Glutamatergic neuron (in vitro differentiated cells): ENCODE results near the gene GRB10. TPM values are rescaled to one million over a fixed set of nuclear protein-coding genes. Genes with fewer than 3 reads are reported as not detected.

ENCODE experiments used
- DNase-seq: peaks from one replicate; pipeline ENCODE4 v3.0.0; 2022
- H3K27ac Mint-ChIP-seq: one replicate; pipeline ENCODE4 v1.8.0; 2020; ENCODE audit warnings: mild to moderate bottlenecking, mixed read lengths, inconsistent platforms; ENCODE audit not compliant: unreplicated experiment
- H3K27me3 Mint-ChIP-seq: one replicate; pipeline ENCODE4 v1.8.0; 2020; ENCODE audit warnings: mild to moderate bottlenecking, moderate library complexity, mixed read lengths, inconsistent platforms; ENCODE audit not compliant: unreplicated experiment
- H3K36me3 Mint-ChIP-seq: one replicate; pipeline ENCODE4 v1.8.0; 2020; ENCODE audit warnings: mild to moderate bottlenecking, mixed read lengths, inconsistent platforms; ENCODE audit not compliant: unreplicated experiment
- H3K4me1 Mint-ChIP-seq: one replicate; pipeline ENCODE4 v1.8.0; 2020; ENCODE audit warnings: mild to moderate bottlenecking, low read depth, mixed read lengths, inconsistent platforms; ENCODE audit not compliant: unreplicated experiment
- H3K4me3 Mint-ChIP-seq: one replicate; pipeline ENCODE4 v1.8.0; 2020; ENCODE audit warnings: mild to moderate bottlenecking, mixed read lengths, inconsistent platforms; ENCODE audit not compliant: unreplicated experiment
- H3K9me3 Mint-ChIP-seq: one replicate; pipeline ENCODE4 v1.8.0; 2020; ENCODE audit warnings: mild to moderate bottlenecking, moderate library complexity, mixed read lengths, inconsistent platforms; ENCODE audit not compliant: unreplicated experiment
- CTCF ChIP-seq: fragments of 200-600 bp; sonication (generic); IDR thresholded peaks from one replicate; pipeline ENCODE4 v1.5.0; 2021; ENCODE audit not compliant: partially characterized antibody, unreplicated experiment
- total RNA-seq: library from RNA; stranded (reverse); fragmentation: NEBNext Ultra II Directional; extraction: Animal tissue kit (Norgen Biotek cat#: 25700); gene quantifications from one replicate; pipeline ENCODE4 v1.2.1, GENCODE V29; 2021; ENCODE audit not compliant: unreplicated experiment

The GRB10 gene
- total RNA-seq, 1 donor from 2014 or later: 182 TPM

- Mint-ChIP-seq H3K4me3 (no peak overlapping the region), H3K27ac (no peak overlapping the region), H3K36me3 (peaks cover 13% of the 10 kb centered on the region), H3K4me1 (peaks cover 7% of the 10 kb centered on the region), H3K9me3 (peaks cover 5% of the 10 kb centered on the region), H3K27me3 (peaks cover 6% of the 10 kb centered on the region)
- TF ChIP-seq CTCF: no peak
- no peak for DNase-seq
Observed at GRCh38 chr7:50651271-50651989, 131.3 kb downstream of the GRB10 start.

- Mint-ChIP-seq H3K4me1 (peaks cover 12% of the 10 kb centered on the region), H3K27ac (no peak overlapping the region), H3K36me3 (peaks cover 13% of the 10 kb centered on the region), H3K27me3 (peaks cover 6% of the 10 kb centered on the region), H3K9me3 (peaks cover 5% of the 10 kb centered on the region), H3K4me3 (no peak overlapping the region)
- no peak for TF ChIP-seq CTCF
- DNase-seq: no peak
Observed at GRCh38 chr7:50650057-50650664, 132.5 kb downstream of the GRB10 start.

GRCh38 chr7:50649259-50649885, 133.3 kb downstream of the GRB10 start:
- TF ChIP-seq CTCF: no peak
- Mint-ChIP-seq H3K27me3 (peaks cover 6% of the 10 kb centered on the region), H3K9me3 (peaks cover 5% of the 10 kb centered on the region), H3K4me3 (no peak overlapping the region), H3K36me3 (peaks cover 13% of the 10 kb centered on the region), H3K4me1 (peaks cover 14% of the 10 kb centered on the region), H3K27ac (no peak overlapping the region)
- no peak for DNase-seq

GRCh38 chr7:50648570-50649169, 134.0 kb downstream of the GRB10 start:
- peaks cover 13% of the 10 kb centered on the region for H3K36me3 Mint-ChIP-seq
- H3K9me3 Mint-ChIP-seq: peaks cover 5% of the 10 kb centered on the region
- H3K4me3 Mint-ChIP-seq: no peak overlapping the region
- H3K27ac Mint-ChIP-seq: no peak overlapping the region
- TF ChIP-seq CTCF: no peak
- peaks cover 12% of the 10 kb centered on the region for H3K4me1 Mint-ChIP-seq
- peaks cover 4% of the 10 kb centered on the region for H3K27me3 Mint-ChIP-seq
- no peak for DNase-seq
